ENCODE measurements around the gene BCOR. TPM values are rescaled to one million over a fixed set of nuclear protein-coding genes. Genes with fewer than 3 reads are reported as not detected.

The BCOR gene
- total RNA-seq, 1 experiment from 2014 or later: 0.68 TPM

- intact Hi-C loops (cut with micrococcal nuclease; ENCODE audit: unreplicated experiment): no loop called here
- H3K27me3 ChIP-seq (ENCODE audit: insufficient read depth, low read depth): no peaks in the 10 kb centered on the region
- H3K27ac ChIP-seq: no peak overlapping the region
- no peaks in the 10 kb centered on the region for H3K4me1 ChIP-seq (replicated peaks; ENCODE audit: insufficient read depth)
- H3K9me3 ChIP-seq (ENCODE audit: insufficient read depth, low read depth): no peaks in the 10 kb centered on the region
- TF ChIP-seq CTCF (conservative IDR thresholded peaks at IDR 0.05): no peak
- ChIA-PET CTCF (no interaction called here), POLR2A (ENCODE audit: unreplicated experiment) (no interaction called here)
- TSS peak; percentile 7 for BruUV-seq (replicated peaks)
- H3K4me3 ChIP-seq: no peak overlapping the region
- H3F3A ChIP-seq (ENCODE audit: insufficient read depth, low read depth): no peaks in the 10 kb centered on the region
- peak overlapping the region; percentile 75; the same call in 1 of the 2 replicates for H3K4me2 ChIP-seq
- DNase-seq: no peak
- H3K9me2 ChIP-seq (ENCODE audit: insufficient read depth): no peaks in the 10 kb centered on the region
- H3K79me2 ChIP-seq (ENCODE audit: low read depth): peaks cover 84% of the 10 kb centered on the region
- H2AFZ ChIP-seq: no peak overlapping the region
- 0 out of 2 replicates have a peak, but pooled peaks cover 8% of the 10 kb centered on the region for H4K20me1 ChIP-seq (ENCODE audit: insufficient read depth)
- no peaks in the 10 kb centered on the region for H3K36me3 ChIP-seq (ENCODE audit: low read depth)
Measured at GRCh38 chrX:40092808-40093435, 4.8 kb downstream of the BCOR start.

GRCh38 chrX:40091691-40092421 lies 5.9 kb downstream of the BCOR start:
- Histone ChIP-seq H3K27ac (no peak overlapping the region), H3K4me3 (no peak overlapping the region), H3K27me3 (ENCODE audit: insufficient read depth, low read depth) (no peaks in the 10 kb centered on the region), H3K4me2 (no peak overlapping the region), H3K79me2 (ENCODE audit: low read depth) (peaks cover 95% of the 10 kb centered on the region), H3K9me2 (ENCODE audit: insufficient read depth) (no peaks in the 10 kb centered on the region), H3F3A (ENCODE audit: insufficient read depth, low read depth) (no peaks in the 10 kb centered on the region), H3K9me3 (ENCODE audit: insufficient read depth, low read depth) (no peaks in the 10 kb centered on the region), H3K36me3 (ENCODE audit: low read depth) (no peaks in the 10 kb centered on the region), H2AFZ (no peak overlapping the region), H3K4me1 (replicated peaks; ENCODE audit: insufficient read depth) (no peaks in the 10 kb centered on the region), H4K20me1 (ENCODE audit: insufficient read depth) (0 out of 2 replicates have a peak, but pooled peaks cover 8% of the 10 kb centered on the region)
- TF ChIP-seq CTCF (conservative IDR thresholded peaks at IDR 0.05): no peak
- TF ChIP-seq EZH2 (IDR thresholded peaks at IDR 0.05; ENCODE audit: low read depth): no peak
- POLR2A ChIA-PET (ENCODE audit: unreplicated experiment): no interaction called here
- no peak for DNase-seq
- CTCF ChIA-PET: no interaction called here
- intact Hi-C loops (cut with micrococcal nuclease; ENCODE audit: unreplicated experiment): no loop called here
- no TSS peak for BruUV-seq (replicated peaks)

GRCh38 chrX:40090961-40091360 lies 6.8 kb downstream of the BCOR start:
- H3K9me3 ChIP-seq (ENCODE audit: insufficient read depth, low read depth): no peaks in the 10 kb centered on the region
- H3K4me1 ChIP-seq (replicated peaks; ENCODE audit: insufficient read depth): no peaks in the 10 kb centered on the region
- BruUV-seq (replicated peaks): no TSS peak
- H3F3A ChIP-seq (ENCODE audit: insufficient read depth, low read depth): no peaks in the 10 kb centered on the region
- no peak overlapping the region for H3K27ac ChIP-seq
- H3K9me2 ChIP-seq (ENCODE audit: insufficient read depth): no peaks in the 10 kb centered on the region
- DNase-seq: no peak
- TF ChIP-seq CTCF (conservative IDR thresholded peaks at IDR 0.05) (no peak), EZH2 (IDR thresholded peaks at IDR 0.05; ENCODE audit: low read depth) (no peak)
- H3K36me3 ChIP-seq (ENCODE audit: low read depth): no peaks in the 10 kb centered on the region
- no peak overlapping the region for H2AFZ ChIP-seq
- H3K4me3 ChIP-seq: no peak overlapping the region
- ChIA-PET CTCF (no interaction called here), POLR2A (ENCODE audit: unreplicated experiment) (no interaction called here)
- intact Hi-C loops (cut with micrococcal nuclease; ENCODE audit: unreplicated experiment): no loop called here
- H3K79me2 ChIP-seq (ENCODE audit: low read depth): peaks cover 96% of the 10 kb centered on the region
- H4K20me1 ChIP-seq (ENCODE audit: insufficient read depth): 0 out of 2 replicates have a peak, but pooled peaks cover 8% of the 10 kb centered on the region
- H3K27me3 ChIP-seq (ENCODE audit: insufficient read depth, low read depth): no peaks in the 10 kb centered on the region
- no peak overlapping the region for H3K4me2 ChIP-seq

Measured in PC-9 (cell line).